NCI-H2029 treated with DMSO at 0.1 percent for 48 hours (cell line): ENCODE results near the gene SLC25A21.
"Not testable (repeated sequence)": the region's sequence is repeated elsewhere in the genome, so short reads cannot be mapped to it uniquely, and the experiment has no call there.

Experiments used
- DNase-seq: peaks from one replicate; lab custom pipeline; 2025; lab: John Stamatoyannopoulos, UW

The SLC25A21 gene

GRCh38 chr14:36941783-36942521 lies 230.5 kb downstream of the SLC25A21 start:
- peak; percentile 93 for DNase-seq

DNA sequence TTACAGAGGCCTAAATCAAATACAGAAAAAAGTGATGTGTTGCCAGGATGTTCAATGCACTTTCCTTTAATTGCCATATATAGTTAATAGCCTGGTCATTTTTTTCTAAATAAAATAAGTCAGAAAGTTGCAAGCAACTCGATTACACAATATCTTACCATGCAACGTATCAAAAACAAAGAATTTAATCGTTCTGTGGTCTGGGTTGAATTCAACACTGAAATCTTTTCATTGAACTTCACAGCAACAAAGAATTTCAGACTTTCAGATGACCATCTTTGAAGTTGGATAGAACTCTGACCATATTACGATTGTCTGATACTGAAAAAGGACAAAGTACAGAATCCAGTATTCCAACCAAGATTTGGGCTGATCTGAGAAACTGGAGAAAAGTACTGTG lies 231.9 kb downstream of the SLC25A21 start:
- DNase-seq: no peak

- DNase-seq: no peak
Measured at GRCh38 chr14:36939265-36939664, 233.1 kb downstream of the SLC25A21 start.

DNA sequence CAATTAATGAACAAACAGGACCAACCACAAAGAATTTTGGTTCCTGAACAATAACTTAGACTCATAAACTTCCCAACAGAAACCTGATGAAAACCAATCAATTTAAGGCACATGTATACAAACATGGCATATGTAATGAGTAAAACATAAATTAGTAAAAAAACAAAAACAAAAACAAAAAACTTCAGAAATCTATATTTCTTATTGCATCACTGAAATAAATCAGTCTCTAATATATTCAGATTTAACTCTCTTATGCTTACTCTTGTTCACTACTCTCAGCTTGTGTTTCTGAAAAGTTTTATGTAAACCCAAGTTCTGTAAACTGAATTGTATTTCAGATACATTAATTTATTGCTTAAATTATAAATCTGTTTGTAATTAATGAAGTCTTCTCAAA lies 233.7 kb downstream of the SLC25A21 start:
- DNase-seq: no peak

GRCh38 chr14:36935976-36936678 lies 236.3 kb downstream of the SLC25A21 start:
- no peak for DNase-seq

DNA sequence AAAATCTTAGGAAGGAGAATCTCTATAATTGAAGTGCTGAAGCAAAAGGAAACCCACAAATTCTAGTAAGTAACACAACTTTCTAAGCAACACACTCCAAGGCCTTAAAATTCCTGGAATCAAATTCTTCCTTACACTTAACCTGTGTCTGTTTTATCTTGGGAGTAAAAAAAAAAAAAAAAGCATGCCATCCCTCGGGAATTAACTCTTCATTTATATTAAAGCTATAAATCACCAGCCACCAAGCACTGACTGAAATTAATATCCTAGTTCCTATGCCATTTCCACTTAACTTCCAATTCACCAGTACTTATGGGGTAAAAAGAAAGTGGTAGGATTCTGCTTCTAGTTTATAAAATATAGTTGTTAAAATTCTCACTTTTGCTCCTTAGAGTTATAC lies 238.1 kb downstream of the SLC25A21 start:
- no peak for DNase-seq

- DNase-seq: no peak
Measured at GRCh38 chr14:36931791-36932190, 240.6 kb downstream of the SLC25A21 start.

GRCh38 chr14:36928432-36928831 lies 244.0 kb downstream of the SLC25A21 start:
- DNase-seq: no peak

- DNase-seq: no peak
Measured at GRCh38 chr14:36925094-36925493, 247.3 kb downstream of the SLC25A21 start.

GRCh38 chr14:36916668-36917067 lies 255.7 kb downstream of the SLC25A21 start:
- DNase-seq: no peak

DNA sequence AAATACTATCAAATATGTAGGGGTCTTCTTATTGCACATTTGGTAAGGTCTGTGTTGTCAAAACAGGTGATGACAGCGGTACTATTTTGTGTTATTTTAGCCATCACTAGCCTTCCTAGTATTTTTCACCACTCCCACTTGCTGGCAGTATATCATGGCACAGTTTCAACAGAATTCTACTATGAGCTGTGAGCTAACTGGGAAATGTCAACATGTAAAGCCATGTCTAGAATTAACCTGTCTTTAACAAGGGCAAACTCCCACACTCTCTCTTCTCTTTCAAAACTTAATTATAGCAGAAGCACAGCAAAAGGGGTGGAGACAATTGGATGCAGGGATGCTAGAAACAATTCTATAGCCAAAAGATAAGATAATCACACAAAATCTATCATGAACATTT lies 257.3 kb downstream of the SLC25A21 start:
- no peak for DNase-seq

- DNase-seq: no peak
Measured at GRCh38 chr14:36910578-36910977, 261.8 kb downstream of the SLC25A21 start.

- no peak for DNase-seq
Measured at GRCh38 chr14:36905272-36905888, 267.0 kb downstream of the SLC25A21 start.

GRCh38 chr14:36901861-36902260 lies 270.5 kb downstream of the SLC25A21 start:
- DNase-seq: no peak

DNA sequence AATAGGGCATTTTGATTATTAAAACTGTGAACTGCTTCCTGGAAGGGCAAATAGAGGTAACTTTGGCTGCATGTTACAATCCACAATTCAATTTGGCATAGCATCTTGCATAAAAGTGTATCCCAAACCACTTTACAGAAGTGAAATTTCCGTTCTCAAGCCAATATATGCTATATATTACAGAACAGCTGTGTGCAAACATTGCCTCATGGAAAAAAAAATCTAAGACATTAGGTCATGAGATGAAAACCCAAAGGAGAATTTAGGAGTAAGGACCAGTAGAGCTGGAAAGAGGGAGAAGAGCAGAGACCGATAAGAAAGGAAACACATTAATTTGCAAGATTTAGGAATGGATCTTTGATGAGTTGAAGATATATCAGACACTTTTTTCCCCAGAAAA lies 271.6 kb downstream of the SLC25A21 start:
- no peak for DNase-seq

GRCh38 chr14:36896300-36896699 lies 276.1 kb downstream of the SLC25A21 start:
- DNase-seq: not testable (repeated sequence)

GRCh38 chr14:36884049-36884448 lies 288.4 kb downstream of the SLC25A21 start:
- DNase-seq: no peak

- no peak for DNase-seq
Measured at GRCh38 chr14:36880276-36880675, 292.1 kb downstream of the SLC25A21 start.

DNA sequence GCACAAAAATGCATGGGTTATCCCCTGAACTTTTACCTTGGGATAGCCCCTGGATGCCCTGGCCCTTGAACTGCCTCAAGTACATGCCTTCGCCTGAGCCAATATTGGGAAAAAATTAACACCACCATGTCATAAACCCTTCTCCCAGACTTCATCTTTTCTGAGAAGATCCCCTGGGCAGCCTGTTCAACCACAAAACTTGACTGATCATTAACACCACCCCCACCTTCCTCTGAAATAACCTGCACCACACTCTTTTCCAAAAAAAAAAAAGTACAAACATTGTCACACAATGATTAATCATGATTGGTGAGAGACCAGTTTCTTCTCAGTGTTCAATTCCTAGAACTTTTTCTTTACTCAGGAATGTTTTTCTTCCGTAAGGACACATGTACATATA lies 292.8 kb downstream of the SLC25A21 start:
- no peak for DNase-seq

GRCh38 chr14:36874396-36875138 lies 297.8 kb downstream of the SLC25A21 start:
- peak; percentile 27 for DNase-seq

DNA sequence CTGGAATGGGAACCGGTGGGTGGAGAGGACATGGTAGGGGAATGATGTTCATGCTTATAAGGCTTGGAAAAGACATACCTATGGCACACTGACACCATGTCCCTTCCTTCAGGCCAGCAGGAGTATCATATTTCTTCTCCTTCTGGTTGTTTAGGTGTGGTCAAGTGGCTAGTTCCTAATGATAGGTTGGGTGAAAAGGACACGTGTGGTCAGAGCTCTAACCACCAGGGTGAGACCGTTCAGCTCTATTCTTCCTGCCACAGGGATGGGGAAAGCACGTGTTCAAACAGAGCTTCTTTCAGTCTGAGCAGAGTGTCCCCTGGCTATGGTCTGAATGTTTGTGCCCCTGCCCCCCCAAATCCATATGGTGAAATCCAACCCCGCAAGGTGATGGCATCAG lies 301.6 kb downstream of the SLC25A21 start:
- no peak for DNase-seq

GRCh38 chr14:36869125-36869524 lies 303.3 kb downstream of the SLC25A21 start:
- no peak for DNase-seq
